A673 (cell line): Measurements from ENCODE around the gene NCCRP1. TPM values are rescaled to one million over a fixed set of nuclear protein-coding genes. Genes with fewer than 3 reads are reported as not detected.

ENCODE experiments used
- BruUV-seq: library from RNA; stranded (reverse); fragments of 400-500 nt; replicated peaks from 2 replicates; lab custom pipeline; 2021; lab: Mats Ljungman, UMichigan
- CTCF ChIA-PET: fragments of 300-600 bp; sonication (Branson Sonifier 250); formaldehyde crosslinking; loops from one replicate; lab custom pipeline; 2022; ENCODE audit warnings: antibody characterized with exemption; lab: Charles Lee
- POLR2A ChIA-PET: fragments of 300-600 bp; sonication (Branson Sonifier 250); formaldehyde crosslinking; loops from one replicate; lab custom pipeline; 2022; ENCODE audit warnings: antibody characterized with exemption; ENCODE audit not compliant: low non-redundant PET; lab: Charles Lee
- DNase-seq: peaks from one replicate; pipeline ENCODE4 v3.0.0-alpha.2; 2015; ENCODE audit warnings: low spot score
- H3K27ac ChIP-seq: fragments of 200-600 bp; sonication (generic); 2 replicates; pipeline ENCODE4 v1.5.1; 2016; ENCODE audit warnings: mixed run types, low read depth, mild to moderate bottlenecking, mixed read lengths, antibody characterized with exemption, low read length; ENCODE audit not compliant: poor library complexity, severe bottlenecking
- H3K27me3 ChIP-seq: fragments of 200-600 bp; sonication (generic); replicated peaks from 2 replicates; pipeline ENCODE4 v1.6.1; 2017; ENCODE audit warnings: mixed run types, low read depth, mild to moderate bottlenecking, mixed read lengths, antibody characterized with exemption, low read length; ENCODE audit not compliant: insufficient read depth, poor library complexity
- H3K36me3 ChIP-seq: fragments of 200-600 bp; sonication (generic); 2 replicates; pipeline ENCODE4 v1.6.1; 2016; ENCODE audit warnings: mixed run types, mild to moderate bottlenecking, mixed read lengths, antibody characterized with exemption, low read length; ENCODE audit not compliant: insufficient read depth, poor library complexity, severe bottlenecking
- H3K4me1 ChIP-seq: fragments of 200-600 bp; sonication (generic); 2 replicates; pipeline ENCODE4 v1.6.1; 2017; ENCODE audit warnings: mixed run types, mild to moderate bottlenecking, mixed read lengths, antibody characterized with exemption, low read length; ENCODE audit not compliant: insufficient read depth, poor library complexity, severe bottlenecking
- H3K4me3 ChIP-seq: fragments of 200-600 bp; sonication (generic); 2 replicates; pipeline ENCODE4 v1.5.1; 2016; ENCODE audit warnings: low read depth, mixed run types, mild to moderate bottlenecking, mixed read lengths, low read length; ENCODE audit not compliant: poor library complexity, severe bottlenecking
- H3K9me3 ChIP-seq: fragments of 200-600 bp; sonication (generic); 2 replicates; pipeline ENCODE4 v1.6.1; 2016; ENCODE audit warnings: mixed run types, low read depth, mild to moderate bottlenecking, mixed read lengths, antibody characterized with exemption, low read length; ENCODE audit not compliant: poor library complexity, severe bottlenecking
- EZH2 ChIP-seq: fragments of 200-600 bp; sonication (generic); IDR thresholded peaks from 2 replicates; pipeline ENCODE4 v1.6.1; 2017; ENCODE audit warnings: borderline replicate concordance, low read depth, mild to moderate bottlenecking, mixed read lengths, antibody characterized with exemption, low read length; ENCODE audit not compliant: poor library complexity, severe bottlenecking
- intact Hi-C: fragments of 100-400 bp; cut with micrococcal nuclease; formaldehyde crosslinking; loops from one replicate; pipeline ENCODE4 v1.10.0; 2022; ENCODE audit not compliant: unreplicated experiment
- total RNA-seq: library from RNA; stranded (reverse); gene quantifications from 2 replicates; pipeline ENCODE4 v1.2.3, GENCODE V29; 2021
- TF ChIP-seq, protein P1 (sequence below): fragments of 300-800, 200-600 bp; sonication (generic); conservative IDR thresholded peaks from 2 replicates; pipeline ENCODE4 v1.5.1; 2017; ENCODE audit warnings: low read depth, mild to moderate bottlenecking, antibody characterized with exemption, low read length, moderate library complexity, mixed read lengths

NCCRP1 gene
- total RNA-seq, 1 experiment from 2014 or later = not detected

DNA sequence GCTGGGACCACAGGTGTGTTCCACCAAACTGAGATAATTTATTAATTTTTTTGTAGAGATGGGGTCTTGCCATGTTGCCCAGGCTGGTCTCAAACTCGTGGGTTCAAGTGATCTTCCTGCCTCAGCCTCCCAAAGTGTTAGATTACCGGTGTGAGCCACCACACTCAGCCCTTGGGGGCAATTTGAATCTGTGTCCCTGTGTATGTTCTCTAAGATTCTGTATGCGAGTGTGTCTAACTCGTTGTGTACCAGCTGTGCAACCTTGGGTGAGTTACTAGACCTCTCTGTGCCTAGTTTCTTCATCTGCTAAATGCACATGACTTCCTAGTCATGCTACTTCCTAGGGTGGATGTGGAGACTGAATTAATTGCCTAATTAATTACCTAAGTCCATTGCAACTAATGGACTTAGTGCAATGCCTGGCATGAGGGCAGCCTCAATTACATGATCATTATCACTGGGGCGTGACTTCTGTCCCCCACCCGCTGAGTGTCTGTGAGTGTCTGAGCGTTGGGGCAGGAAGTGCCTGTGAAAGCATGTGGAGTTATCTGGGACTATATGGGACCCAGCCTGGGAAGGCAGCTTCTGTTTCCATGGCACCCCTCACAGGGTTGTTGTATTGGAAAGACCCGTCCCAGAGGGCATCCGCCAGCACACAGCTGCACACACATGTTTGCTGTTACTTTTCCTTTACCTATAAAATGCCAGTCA lies 1.8 kb upstream of the NCCRP1 start:
- ChIA-PET POLR2A (no interaction called here), CTCF (no interaction called here)
- TF ChIP-seq EZH2 = no peak
- TF ChIP-seq, protein P1, sequence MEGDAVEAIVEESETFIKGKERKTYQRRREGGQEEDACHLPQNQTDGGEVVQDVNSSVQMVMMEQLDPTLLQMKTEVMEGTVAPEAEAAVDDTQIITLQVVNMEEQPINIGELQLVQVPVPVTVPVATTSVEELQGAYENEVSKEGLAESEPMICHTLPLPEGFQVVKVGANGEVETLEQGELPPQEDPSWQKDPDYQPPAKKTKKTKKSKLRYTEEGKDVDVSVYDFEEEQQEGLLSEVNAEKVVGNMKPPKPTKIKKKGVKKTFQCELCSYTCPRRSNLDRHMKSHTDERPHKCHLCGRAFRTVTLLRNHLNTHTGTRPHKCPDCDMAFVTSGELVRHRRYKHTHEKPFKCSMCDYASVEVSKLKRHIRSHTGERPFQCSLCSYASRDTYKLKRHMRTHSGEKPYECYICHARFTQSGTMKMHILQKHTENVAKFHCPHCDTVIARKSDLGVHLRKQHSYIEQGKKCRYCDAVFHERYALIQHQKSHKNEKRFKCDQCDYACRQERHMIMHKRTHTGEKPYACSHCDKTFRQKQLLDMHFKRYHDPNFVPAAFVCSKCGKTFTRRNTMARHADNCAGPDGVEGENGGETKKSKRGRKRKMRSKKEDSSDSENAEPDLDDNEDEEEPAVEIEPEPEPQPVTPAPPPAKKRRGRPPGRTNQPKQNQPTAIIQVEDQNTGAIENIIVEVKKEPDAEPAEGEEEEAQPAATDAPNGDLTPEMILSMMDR = no peak
- no TSS peak for BruUV-seq
- no peaks in the 10 kb centered on the region for H3K9me3 ChIP-seq
- H3K36me3 ChIP-seq = no peaks in the 10 kb centered on the region
- H3K4me3 ChIP-seq = no peak overlapping the region
- H3K4me1 ChIP-seq = no peaks in the 10 kb centered on the region
- DNase-seq = peak; percentile 54
- no peak overlapping the region for H3K27ac ChIP-seq
- peaks cover 40% of the 10 kb centered on the region for H3K27me3 ChIP-seq
- intact Hi-C loops = no loop called here

- BruUV-seq = no TSS peak
- no peaks in the 10 kb centered on the region for H3K4me1 ChIP-seq
- H3K27ac ChIP-seq = no peak overlapping the region
- TF ChIP-seq EZH2 = no peak
- TF ChIP-seq, protein P1 = no peak
- H3K27me3 ChIP-seq = peaks cover 40% of the 10 kb centered on the region
- intact Hi-C loops = no loop called here
- no peak for DNase-seq
- ChIA-PET POLR2A (no interaction called here), CTCF (no interaction called here)
- no peak overlapping the region for H3K4me3 ChIP-seq
- no peaks in the 10 kb centered on the region for H3K9me3 ChIP-seq
- no peaks in the 10 kb centered on the region for H3K36me3 ChIP-seq
These were observed 1.0 kb upstream of the NCCRP1 start for GRCh38 chr19:39195755-39196154.

DNA sequence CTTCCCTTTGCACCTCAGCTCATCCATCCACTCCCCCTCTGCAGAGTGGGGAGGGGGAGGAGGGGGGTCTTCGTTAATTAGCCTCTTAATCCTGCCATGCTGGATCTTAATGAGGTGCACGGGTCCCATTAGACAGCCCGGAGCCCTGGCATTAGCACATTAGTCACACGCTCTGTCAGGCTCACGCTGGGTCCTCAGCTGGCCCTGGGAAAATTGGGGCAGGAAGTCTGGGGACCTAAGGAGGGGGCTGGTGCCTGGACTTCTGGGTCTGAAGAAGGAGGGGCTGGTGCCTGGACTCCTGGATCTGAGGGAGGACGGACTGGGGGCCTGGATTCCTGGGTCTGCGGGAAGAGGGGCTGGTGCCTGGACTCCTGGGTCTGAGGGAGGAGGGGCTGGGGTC lies 444 bp upstream of the NCCRP1 start:
- H3K27me3 ChIP-seq = peaks cover 40% of the 10 kb centered on the region
- BruUV-seq = no TSS peak
- no peak overlapping the region for H3K27ac ChIP-seq
- H3K36me3 ChIP-seq = no peaks in the 10 kb centered on the region
- TF ChIP-seq EZH2 = no peak
- TF ChIP-seq, protein P1 = no peak
- intact Hi-C loops = no loop called here
- CTCF ChIA-PET = no interaction called here
- no peak overlapping the region for H3K4me3 ChIP-seq
- POLR2A ChIA-PET = no interaction called here
- no peak for DNase-seq
- no peaks in the 10 kb centered on the region for H3K9me3 ChIP-seq
- H3K4me1 ChIP-seq = no peaks in the 10 kb centered on the region
